ENCODE measurements around the gene DLG5.

Gene DLG5

GRCh38 chr10:77904100-77904840 is 22.3 kb downstream of the DLG5 start:
- no peak for TF ChIP-seq ZNF768 (tag by site-specific recombination; IDR thresholded peaks at IDR 0.05)
- no peak for TF ChIP-seq ZNF514 (tag by site-specific recombination; IDR thresholded peaks at IDR 0.05)
- no peak for TF ChIP-seq ZFP69B (tag by site-specific recombination; IDR thresholded peaks at IDR 0.05)
- no peak for TF ChIP-seq KLF9 (tag by site-specific recombination; IDR thresholded peaks at IDR 0.05; ENCODE audit: low read depth)
- ChIA-PET POLR2A (interaction anchor here (0.6 to 0.7 kb wide), 2 partner anchors 15 to 112 kb away, joined by 3 to 6 read pairs; no protein-coding TSS in a partner anchor), CTCF (interaction anchor here (0.6 to 0.7 kb wide), 2 partner anchors 261 to 389 kb away, joined by 3 read pairs; no protein-coding TSS in a partner anchor)
- Histone ChIP-seq H3K36me3 (ENCODE audit: control insufficient read depth in 2 of 2, insufficient read depth in 1 of 2, low read length in 2 of 2) (no peaks in the 10 kb centered on the region), H3K27ac (ENCODE audit: extremely low read depth, low read depth, low read length) (no peak overlapping the region), H3K4me1 (ENCODE audit: control insufficient read depth, insufficient read depth, low read length) (no peaks in the 10 kb centered on the region), H3K4me3 (ENCODE audit: low read depth, low read length) (no peak overlapping the region), H3K9me3 (ENCODE audit: control insufficient read depth, insufficient read depth, low read depth, low read length) (no peaks in the 10 kb centered on the region)

- ChIA-PET POLR2A (no interaction called here), CTCF (interaction anchor here (0.7 to 1.0 kb wide), 3 partner anchors 11 to 89 kb away, joined by 3 to 4 read pairs (median 3); no protein-coding TSS in a partner anchor)
- no peak for TF ChIP-seq ZNF560 (tag by site-specific recombination; IDR thresholded peaks at IDR 0.05; ENCODE audit: borderline replicate concordance)
- Histone ChIP-seq H3K4me3 (ENCODE audit: low read depth, low read length) (no peak overlapping the region), H3K36me3 (ENCODE audit: control insufficient read depth in 2 of 2, insufficient read depth in 1 of 2, low read length in 2 of 2) (no peaks in the 10 kb centered on the region), H3K4me1 (ENCODE audit: control insufficient read depth, insufficient read depth, low read length) (peaks cover 5% of the 10 kb centered on the region), H3K9me3 (ENCODE audit: control insufficient read depth, insufficient read depth, low read depth, low read length) (no peaks in the 10 kb centered on the region), H3K27ac (ENCODE audit: extremely low read depth, low read depth, low read length) (no peak overlapping the region)
Observed at GRCh38 chr10:77902159-77902558, 24.4 kb downstream of the DLG5 start.

- no peak for TF ChIP-seq ZNF24 (tag by site-specific recombination; IDR thresholded peaks at IDR 0.05)
- no peak for TF ChIP-seq ZEB2 (tag by site-specific recombination; IDR thresholded peaks at IDR 0.05)
- TF ChIP-seq ZNF747 (tag by site-specific recombination; IDR thresholded peaks at IDR 0.05), result no peak
- no peak for TF ChIP-seq ZNF560 (tag by site-specific recombination; IDR thresholded peaks at IDR 0.05; ENCODE audit: borderline replicate concordance)
- TF ChIP-seq ZNF639 (tag by site-specific recombination; IDR thresholded peaks at IDR 0.05), result no peak
- no peak for TF ChIP-seq ZFP69B (tag by site-specific recombination; IDR thresholded peaks at IDR 0.05)
- TF ChIP-seq ZNF473 (tag by site-specific recombination; IDR thresholded peaks at IDR 0.05), result no peak
- TF ChIP-seq ZNF133 (tag by site-specific recombination; IDR thresholded peaks at IDR 0.05), result no peak
- TF ChIP-seq PRDM6 (tag by site-specific recombination; IDR thresholded peaks at IDR 0.05), result no peak
- no peak for TF ChIP-seq ZNF175 (tag by site-specific recombination; IDR thresholded peaks at IDR 0.05)
- TF ChIP-seq ZNF311 (tag by site-specific recombination; IDR thresholded peaks at IDR 0.05; ENCODE audit: borderline replicate concordance), result no peak
- no peak for TF ChIP-seq TCF7L2 (IDR thresholded peaks at IDR 0.05; ENCODE audit: borderline replicate concordance, low read depth, low read length)
- no peaks in the 10 kb centered on the region for H3K36me3 ChIP-seq (ENCODE audit: control insufficient read depth in 2 of 2, insufficient read depth in 1 of 2, low read length in 2 of 2)
- no peaks in the 10 kb centered on the region for H3K9me3 ChIP-seq (ENCODE audit: control insufficient read depth, insufficient read depth, low read depth, low read length)
- CTCF ChIA-PET, result interaction anchor here (0.8 to 1.0 kb wide), 2 partner anchors 11 to 25 kb away, joined by 3 to 4 read pairs; no protein-coding TSS in a partner anchor
- no peak overlapping the region for H3K27ac ChIP-seq (ENCODE audit: extremely low read depth, low read depth, low read length)
- peaks cover 5% of the 10 kb centered on the region for H3K4me1 ChIP-seq (ENCODE audit: control insufficient read depth, insufficient read depth, low read length)
- no peak overlapping the region for H3K4me3 ChIP-seq (ENCODE audit: low read depth, low read length)
- POLR2A ChIA-PET, result no interaction called here
Observed at GRCh38 chr10:77901743-77902142, 24.8 kb downstream of the DLG5 start.

Measured in HEK293 (cell line).